Pancreas (tissue), 10 donors: Measurements from ENCODE around the gene HLA-DPB1. TPM values are rescaled to one million over a fixed set of nuclear protein-coding genes. Genes with fewer than 3 reads are reported as not detected.

ENCODE experiments used
- ATAC-seq, 4 donors: fragments of 200-7000 bp; cut with Tn5 transposase; one replicate each; pipeline versions ENCODE4 v1.8.0 to v1.9.1; 2020; ENCODE audit warnings: mild to moderate bottlenecking in 4 of 4, moderate library complexity in 4 of 4
- DNase-seq, 6 donors: peaks; one replicate each; pipeline ENCODE4 v3.0.0-alpha.2; 2020
- FAIRE-seq: peaks from 2 replicates; lab custom pipeline; 2012; peaks lifted over from hg19 to GRCh38; lab: Jason Lieb, UNC
- H3K27ac ChIP-seq, 4 donors: fragments of 200-600 bp; sonication (generic); 1 replicate in 3 of 4; 2 replicates in 1 of 4; pipeline versions ENCODE4 v1.5.0 to v1.8.0; 2020
- H3K27me3 ChIP-seq, 4 donors: fragments of 200-600 bp; one replicate each; pipeline ENCODE4 v1.8.0; 2021
- H3K36me3 ChIP-seq, 3 donors: fragments of 200-600 bp; sonication (generic) in 1 of 3; one replicate each; pipeline versions ENCODE4 v1.5.0 to v1.8.0; 2020 to 2021
- H3K4me1 ChIP-seq, 3 donors: fragments of 200-600 bp; one replicate each; pipeline ENCODE4 v1.8.0; 2021
- H3K4me3 ChIP-seq, 4 donors: fragments of 200-600 bp; sonication (generic) in 2 of 4; one replicate each; pipeline versions ENCODE4 v1.5.0 to v1.8.0; 2020 to 2021
- H3K9me3 ChIP-seq, 4 donors: fragments of 200-600 bp; one replicate each; pipeline ENCODE4 v1.8.0; 2021
- WGBS, 2 donors: extraction: QIAGEN DNeasy Blood & Tissue Kit; methylation state at CpG; one replicate each; pipeline ENCODE4 v1.1.7; 2013; 5-methylcytosine and 5-hydroxymethylcytosine counted together
- intact Hi-C, 3 donors: fragments of 100-400 bp; cut with DNase I; formaldehyde crosslinking; loops; one replicate each; pipeline versions ENCODE4 v1.11.1 to v1.14.2; 2022
- polyA plus RNA-seq, 2 donors: library from polyadenylated mRNA; stranded (reverse); fragments of 200-250 nt; gene quantifications; one replicate each; pipeline ENCODE4 v1.2.3, GENCODE V29; 2013
- total RNA-seq, 6 donors: library from RNA; stranded (reverse); fragmentation: NEBNext Ultra II Directional in 4 of 6; extraction: Animal tissue kit (Norgen Biotek cat#: 25700) in 4 of 6; gene quantifications; one replicate each; pipeline versions ENCODE4 v1.2.1 to v1.2.4, GENCODE V29; 2021 to 2023
- TF ChIP-seq, protein P1 (sequence below), 4 donors: fragments of 200-600 bp; sonication (generic) in 3 of 4; IDR thresholded peaks; one replicate each; pipeline versions ENCODE4 v1.5.0 to v1.8.0; 2021; ENCODE audit warnings: antibody characterized with exemption in 4 of 4
- donor health status: healthy with polysubstance abuse.
- donor health status: DM: no; HTN: no; CAD: no; lungs with moderate emphysema.
- donor health status: DM: no; HTN: no; CAD: no.
- donor health status: control.
- donor health status: control.
- donor health status: Bipolar disorder and iron deficiency.
- donor health status: DM: yes; HTN: yes; CAD: no.
- donor health status: DM: no; HTN: no; CAD: no.
- donor health status: DM: no; HTN: no; CAD: no.
- donor health status: DM: yes; HTN: yes; CAD: no.

The HLA-DPB1 gene
- total and polyA plus RNA-seq, 8 donors: 11.8 to 156 (median 18.8) TPM

DNA sequence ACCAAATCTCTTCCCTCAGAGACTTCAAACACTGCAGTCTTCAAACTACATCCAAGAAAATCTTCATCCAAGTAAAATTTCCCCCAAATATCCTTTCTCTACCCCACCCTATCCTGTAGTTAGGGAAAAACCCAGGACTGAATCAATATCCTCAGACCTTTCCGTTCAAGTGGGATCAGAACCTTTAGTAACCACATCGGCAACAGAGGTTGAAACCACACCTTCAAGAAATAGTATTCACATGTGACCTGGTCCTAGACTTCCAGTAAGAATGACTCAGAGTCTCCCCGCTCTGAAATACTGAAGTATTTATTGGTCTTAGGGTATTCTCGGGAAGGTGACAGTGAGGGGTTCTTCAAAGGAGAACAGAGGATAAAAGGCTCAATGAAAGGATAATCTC, 11.1 kb upstream of the HLA-DPB1 start:
- Histone ChIP-seq H3K4me1 (no peaks in the 10 kb centered on the region), H3K9me3 (no peaks in the 10 kb centered on the region), H3K27ac (no peak overlapping the region), H3K27me3 (no peaks in the 10 kb centered on the region), H3K4me3 (no peak overlapping the region), H3K36me3 (no peaks in the 10 kb centered on the region)
- TF ChIP-seq, protein P1, sequence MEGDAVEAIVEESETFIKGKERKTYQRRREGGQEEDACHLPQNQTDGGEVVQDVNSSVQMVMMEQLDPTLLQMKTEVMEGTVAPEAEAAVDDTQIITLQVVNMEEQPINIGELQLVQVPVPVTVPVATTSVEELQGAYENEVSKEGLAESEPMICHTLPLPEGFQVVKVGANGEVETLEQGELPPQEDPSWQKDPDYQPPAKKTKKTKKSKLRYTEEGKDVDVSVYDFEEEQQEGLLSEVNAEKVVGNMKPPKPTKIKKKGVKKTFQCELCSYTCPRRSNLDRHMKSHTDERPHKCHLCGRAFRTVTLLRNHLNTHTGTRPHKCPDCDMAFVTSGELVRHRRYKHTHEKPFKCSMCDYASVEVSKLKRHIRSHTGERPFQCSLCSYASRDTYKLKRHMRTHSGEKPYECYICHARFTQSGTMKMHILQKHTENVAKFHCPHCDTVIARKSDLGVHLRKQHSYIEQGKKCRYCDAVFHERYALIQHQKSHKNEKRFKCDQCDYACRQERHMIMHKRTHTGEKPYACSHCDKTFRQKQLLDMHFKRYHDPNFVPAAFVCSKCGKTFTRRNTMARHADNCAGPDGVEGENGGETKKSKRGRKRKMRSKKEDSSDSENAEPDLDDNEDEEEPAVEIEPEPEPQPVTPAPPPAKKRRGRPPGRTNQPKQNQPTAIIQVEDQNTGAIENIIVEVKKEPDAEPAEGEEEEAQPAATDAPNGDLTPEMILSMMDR (IDR thresholded peaks at IDR 0.05): no peak
- intact Hi-C loops: no loop called here
- WGBS, 2 donors: 0 to 48% methylated on average over 4 of the region's 4 CpGs
- FAIRE-seq: no peak
- no peak for ATAC-seq
- no peak for DNase-seq

DNA sequence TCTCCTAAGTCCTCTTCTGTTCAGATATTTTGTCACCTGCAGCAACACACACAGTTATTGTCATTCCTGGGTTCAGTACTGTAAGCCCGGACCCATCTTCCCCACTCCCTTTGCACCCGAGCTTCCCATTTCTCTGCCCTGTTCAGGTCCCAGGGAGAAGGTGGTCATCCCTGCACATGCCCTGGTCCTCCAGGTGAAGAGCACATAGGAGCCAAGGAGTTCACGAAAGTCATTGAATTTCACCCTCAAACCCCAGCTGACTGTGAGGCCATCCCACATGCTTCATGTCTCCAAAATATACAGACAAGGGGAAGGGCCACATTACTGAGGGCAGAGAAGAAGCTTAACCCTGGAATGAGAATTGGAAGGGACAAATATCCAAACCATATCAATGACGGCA, 10.5 kb upstream of the HLA-DPB1 start:
- no peaks in the 10 kb centered on the region for H3K9me3 ChIP-seq
- H3K27me3 ChIP-seq: no peaks in the 10 kb centered on the region
- ATAC-seq: no peak
- no peak for DNase-seq
- WGBS, 2 donors: 10 to 49% methylated on average over 4 of the region's 4 CpGs
- H3K4me1 ChIP-seq: no peaks in the 10 kb centered on the region
- no peak overlapping the region for H3K4me3 ChIP-seq
- TF ChIP-seq, protein P1 (IDR thresholded peaks at IDR 0.05): no peak
- H3K36me3 ChIP-seq: no peaks in the 10 kb centered on the region
- intact Hi-C loops: no loop called here
- FAIRE-seq: no peak
- H3K27ac ChIP-seq: no peak overlapping the region

DNA sequence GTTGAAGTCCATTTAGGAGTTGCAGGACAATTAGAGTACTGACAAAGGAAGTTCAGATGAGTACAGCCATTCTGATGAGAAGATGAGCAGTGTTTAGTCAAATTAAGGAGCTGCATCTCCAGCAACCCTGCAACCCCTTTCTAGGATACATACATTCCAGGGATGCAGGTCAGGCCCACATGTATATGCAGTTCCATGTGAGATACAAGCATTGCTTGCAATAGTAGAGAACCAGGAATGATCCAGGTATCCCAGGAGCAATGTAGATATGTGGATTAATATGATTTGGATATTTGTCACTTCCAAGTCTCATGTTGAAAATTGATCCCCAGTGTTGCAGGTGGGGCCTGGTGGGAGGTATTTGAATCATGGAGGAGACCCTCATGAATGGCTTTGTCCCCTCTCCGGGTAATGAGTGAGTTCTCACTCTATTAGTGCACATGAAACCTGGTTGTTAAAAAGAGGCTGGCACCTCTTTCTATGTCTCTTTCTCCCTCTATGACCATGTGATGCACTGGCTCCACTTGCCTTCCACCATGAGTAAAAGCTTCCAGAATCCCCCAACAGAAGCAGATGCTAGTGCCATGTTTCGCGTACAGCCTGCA, 8.8 kb upstream of the HLA-DPB1 start:
- H3K27me3 ChIP-seq: no peaks in the 10 kb centered on the region
- no peak for FAIRE-seq
- intact Hi-C loops: no loop called here
- no peak overlapping the region for H3K4me3 ChIP-seq
- no peaks in the 10 kb centered on the region for H3K36me3 ChIP-seq
- H3K4me1 ChIP-seq: no peaks in the 10 kb centered on the region
- 0 to 52% methylated on average over 2 to 3 of the region's 3 CpGs for WGBS, 2 donors
- no peak overlapping the region for H3K27ac ChIP-seq
- TF ChIP-seq, protein P1 (IDR thresholded peaks at IDR 0.05): no peak
- no peaks in the 10 kb centered on the region for H3K9me3 ChIP-seq
- ATAC-seq: no peak
- no peak for DNase-seq

DNA sequence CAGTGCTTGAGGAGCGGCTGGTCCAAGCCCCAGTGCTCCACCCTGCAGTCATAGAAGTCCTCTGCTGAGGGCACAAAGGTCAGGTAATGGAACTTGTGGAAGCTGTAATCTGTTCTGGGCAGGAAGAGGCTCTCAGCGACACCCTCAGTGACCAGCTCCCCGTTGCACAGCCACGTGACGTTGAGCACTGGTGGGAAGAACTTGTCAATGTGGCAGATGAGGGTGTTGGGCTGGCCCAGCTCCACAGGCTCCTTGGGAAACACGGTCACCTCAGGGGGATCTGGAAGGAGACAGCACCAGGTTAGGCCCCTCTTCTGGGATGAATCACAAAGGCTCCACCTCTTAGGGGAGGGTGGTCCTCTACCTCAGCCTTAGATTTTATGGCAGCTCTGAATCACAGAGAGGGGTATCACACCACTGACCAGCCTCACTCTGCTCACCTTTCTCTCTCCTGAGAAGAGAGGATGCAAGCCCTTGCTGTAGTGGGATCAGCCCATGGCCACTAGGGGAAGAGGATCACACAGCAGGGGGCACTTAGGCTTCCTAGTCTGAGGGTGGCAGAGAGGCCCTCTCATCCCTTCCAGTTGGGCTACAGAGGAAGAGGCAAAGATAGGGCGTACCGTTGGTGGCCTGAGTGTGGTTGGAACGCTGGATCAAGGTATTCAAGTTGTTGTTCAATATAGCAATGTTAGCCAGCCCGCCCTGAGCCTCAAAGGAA, 6.6 kb upstream of the HLA-DPB1 start:
- TF ChIP-seq, protein P1 (IDR thresholded peaks at IDR 0.05): no peak
- ATAC-seq (no peak), FAIRE-seq (no peak), DNase-seq (no peak)
- H3K4me3 ChIP-seq: no peak overlapping the region
- intact Hi-C loops: no loop called here
- H3K4me1 ChIP-seq: no peaks in the 10 kb centered on the region
- no peak overlapping the region for H3K27ac ChIP-seq
- no peaks in the 10 kb centered on the region for H3K27me3 ChIP-seq
- 47 to 64% methylated on average over 10 of the region's 10 CpGs for WGBS, 2 donors
- no peaks in the 10 kb centered on the region for H3K36me3 ChIP-seq
- no peaks in the 10 kb centered on the region for H3K9me3 ChIP-seq

DNA sequence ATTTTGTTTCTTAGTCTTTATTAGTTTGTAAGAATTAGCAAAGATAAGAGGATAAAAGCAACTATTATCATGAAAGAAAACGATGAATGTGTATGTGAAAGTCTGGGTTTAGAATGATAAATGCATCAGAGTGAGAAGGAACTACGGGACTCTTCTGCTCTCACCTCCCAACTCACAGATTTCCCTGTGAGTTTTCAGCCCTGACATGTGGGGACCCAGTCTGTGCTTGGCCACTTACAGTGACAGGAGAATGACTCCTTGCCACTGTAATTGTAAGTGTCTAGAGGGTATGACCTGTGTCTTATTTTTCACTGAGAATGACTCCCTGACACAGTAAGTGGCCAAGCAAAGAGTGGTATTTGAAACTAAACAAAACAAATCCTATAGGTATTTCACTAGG, 4.9 kb upstream of the HLA-DPB1 start:
- TF ChIP-seq, protein P1 (IDR thresholded peaks at IDR 0.05): no peak
- DNase-seq: no peak
- Histone ChIP-seq H3K4me1 (no peaks in the 10 kb centered on the region), H3K4me3 (no peak overlapping the region), H3K9me3 (no peaks in the 10 kb centered on the region), H3K27ac (no peak overlapping the region), H3K36me3 (no peaks in the 10 kb centered on the region), H3K27me3 (peaks cover 0 to 4% (median 0%) of the 10 kb centered on the region in 4 donors)
- intact Hi-C loops: no loop called here
- no peak for ATAC-seq
- no peak for FAIRE-seq
- WGBS, 2 donors: 0 to 32% methylated on average over 2 of the region's 2 CpGs
